ENCODE data around the gene EPHA4.

Gene EPHA4

DNA sequence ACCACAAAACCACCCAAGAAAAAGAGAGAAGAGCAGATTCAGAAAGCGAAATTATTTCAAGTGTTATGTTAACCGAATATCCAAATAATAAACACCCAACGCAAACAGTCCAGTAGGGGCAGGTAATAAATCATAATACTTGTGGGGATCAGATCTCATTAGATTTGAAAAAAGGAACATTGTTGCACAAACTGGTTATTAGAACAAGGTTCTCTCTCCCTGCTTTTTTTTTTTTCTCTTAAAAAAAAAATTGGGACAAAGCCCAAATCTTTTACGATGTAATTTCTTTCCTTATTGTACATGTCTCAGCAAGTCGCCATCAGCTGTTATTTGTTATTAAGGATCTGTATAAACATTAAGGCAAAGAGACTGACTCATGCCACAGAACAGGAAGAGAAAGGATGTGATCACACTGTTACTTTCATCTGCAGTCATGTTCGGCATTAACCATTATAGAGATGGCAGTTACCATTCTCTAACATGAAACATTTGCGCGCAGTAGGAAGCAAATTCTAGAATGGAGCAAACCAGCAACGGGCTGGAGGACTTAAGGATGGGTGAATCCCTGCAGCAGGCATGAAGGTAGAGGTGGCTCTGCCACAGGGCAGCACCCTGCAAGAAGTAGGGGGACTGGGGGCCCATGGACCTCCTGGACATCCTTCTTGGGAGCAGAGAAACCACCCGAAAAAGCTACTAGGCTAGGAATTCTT lies 42.0 kb downstream of the EPHA4 start:
- no peaks in the 10 kb centered on the region for H3K36me3 ChIP-seq (ENCODE audit: control insufficient read depth, insufficient read depth, low read length)
- H3K4me1 ChIP-seq (ENCODE audit: control insufficient read depth, insufficient read depth, low read length) = peaks cover 52% of the 10 kb centered on the region
- H3K9me3 ChIP-seq (ENCODE audit: control insufficient read depth, low read length) = no peaks in the 10 kb centered on the region
- no peaks in the 10 kb centered on the region for H3K27me3 ChIP-seq (ENCODE audit: control insufficient read depth, insufficient read depth, low read length)
- H3K4me3 ChIP-seq (ENCODE audit: low read length) = no peak overlapping the region
- H3K9ac ChIP-seq (ENCODE audit: low read length) = no peak overlapping the region

DNA sequence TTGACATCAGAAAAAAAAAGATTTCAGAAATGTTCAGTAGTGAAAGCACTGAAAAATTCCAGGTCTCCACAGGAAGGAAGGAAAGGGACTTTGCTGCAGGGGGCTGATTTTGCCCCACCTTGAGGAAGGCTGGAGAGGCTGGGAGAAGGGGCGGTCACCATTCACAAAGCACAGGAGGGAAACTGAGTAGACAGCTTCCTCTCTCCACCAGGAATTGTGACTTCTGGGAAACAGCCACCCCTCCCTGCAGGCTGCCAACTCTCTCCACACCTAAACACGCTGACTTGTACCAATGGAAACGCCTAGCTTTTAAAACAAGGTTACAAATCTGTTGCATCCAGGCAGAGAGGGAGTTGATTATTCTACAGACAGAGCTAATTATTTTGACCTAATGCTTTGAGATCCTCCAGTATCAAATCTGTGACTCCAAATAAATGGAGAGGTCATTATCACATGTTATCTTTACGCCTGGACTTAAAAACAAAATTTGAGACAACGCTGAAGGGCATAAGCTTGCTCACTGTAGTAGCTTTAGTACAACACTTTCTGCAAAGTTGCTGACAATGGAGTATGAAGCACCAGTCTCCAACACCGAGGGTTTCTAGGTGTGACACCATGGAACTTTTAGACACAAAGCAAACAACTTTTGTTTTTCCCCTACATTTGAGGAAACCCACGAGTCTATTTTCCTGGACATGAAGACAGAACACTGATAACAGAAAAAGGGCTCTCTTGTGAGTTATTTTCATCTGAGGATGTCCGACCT lies 42.7 kb downstream of the EPHA4 start:
- Histone ChIP-seq H3K4me1 (ENCODE audit: control insufficient read depth, insufficient read depth, low read length) (peaks cover 52% of the 10 kb centered on the region), H3K4me3 (ENCODE audit: low read length) (no peak overlapping the region), H3K27me3 (ENCODE audit: control insufficient read depth, insufficient read depth, low read length) (no peaks in the 10 kb centered on the region), H3K9ac (ENCODE audit: low read length) (no peak overlapping the region), H3K9me3 (ENCODE audit: control insufficient read depth, low read length) (no peaks in the 10 kb centered on the region), H3K36me3 (ENCODE audit: control insufficient read depth, insufficient read depth, low read length) (no peaks in the 10 kb centered on the region)

DNA sequence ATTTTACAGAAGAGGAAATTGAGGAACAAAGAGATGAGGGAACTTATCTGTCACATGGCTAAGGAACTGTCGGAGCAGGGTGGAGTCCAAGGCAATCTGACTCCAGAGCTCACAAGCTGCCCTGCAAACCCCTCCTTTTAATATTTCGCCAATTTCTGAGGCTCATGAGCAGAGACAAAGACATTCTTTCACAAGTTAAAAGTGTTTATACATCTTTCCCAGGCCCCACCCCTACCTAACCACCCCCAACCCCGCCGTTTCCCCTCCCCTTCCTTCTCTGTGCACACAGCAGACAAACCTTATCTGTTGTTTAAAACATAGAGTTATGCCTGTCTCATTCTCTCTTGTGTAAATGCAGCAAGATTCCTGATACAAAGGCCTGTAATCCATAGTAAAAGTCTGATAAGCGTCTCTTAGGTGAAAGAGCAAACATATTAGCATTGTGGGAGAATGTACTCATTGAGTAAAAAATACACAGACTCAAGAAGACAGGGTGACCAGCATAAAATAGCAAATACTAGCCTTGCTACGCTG lies 44.3 kb downstream of the EPHA4 start:
- Histone ChIP-seq H3K9me3 (ENCODE audit: control insufficient read depth, low read length) (no peaks in the 10 kb centered on the region), H3K36me3 (ENCODE audit: control insufficient read depth, insufficient read depth, low read length) (no peaks in the 10 kb centered on the region), H3K4me1 (ENCODE audit: control insufficient read depth, insufficient read depth, low read length) (peaks cover 41% of the 10 kb centered on the region), H3K9ac (ENCODE audit: low read length) (no peak overlapping the region), H3K4me3 (ENCODE audit: low read length) (no peak overlapping the region), H3K27me3 (ENCODE audit: control insufficient read depth, insufficient read depth, low read length) (no peaks in the 10 kb centered on the region)

DNA sequence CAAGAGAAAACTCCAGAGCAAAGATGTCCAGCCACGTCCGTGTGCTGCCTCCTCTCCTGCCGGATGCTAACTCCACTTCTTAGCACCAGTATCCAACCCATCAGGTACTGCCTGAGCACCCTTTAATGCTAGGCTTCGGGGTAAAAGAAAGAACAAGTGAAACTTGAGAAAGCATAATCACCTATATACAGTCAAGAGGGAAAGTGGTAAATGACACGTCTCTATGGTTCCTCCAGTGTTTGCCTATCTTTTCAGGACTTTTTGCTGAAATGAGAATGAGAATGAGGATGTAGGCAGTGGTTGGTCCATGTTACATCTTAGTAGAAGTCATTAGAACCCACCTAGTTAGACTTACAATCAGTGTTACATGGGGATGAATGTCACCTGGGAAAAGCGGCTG lies 47.9 kb downstream of the EPHA4 start:
- H3K9ac ChIP-seq (ENCODE audit: low read length) = no peak overlapping the region
- peaks cover 32% of the 10 kb centered on the region for H3K4me1 ChIP-seq (ENCODE audit: control insufficient read depth, insufficient read depth, low read length)
- H3K4me3 ChIP-seq (ENCODE audit: low read length) = no peak overlapping the region
- no peaks in the 10 kb centered on the region for H3K36me3 ChIP-seq (ENCODE audit: control insufficient read depth, insufficient read depth, low read length)
- no peaks in the 10 kb centered on the region for H3K9me3 ChIP-seq (ENCODE audit: control insufficient read depth, low read length)
- no peaks in the 10 kb centered on the region for H3K27me3 ChIP-seq (ENCODE audit: control insufficient read depth, insufficient read depth, low read length)

DNA sequence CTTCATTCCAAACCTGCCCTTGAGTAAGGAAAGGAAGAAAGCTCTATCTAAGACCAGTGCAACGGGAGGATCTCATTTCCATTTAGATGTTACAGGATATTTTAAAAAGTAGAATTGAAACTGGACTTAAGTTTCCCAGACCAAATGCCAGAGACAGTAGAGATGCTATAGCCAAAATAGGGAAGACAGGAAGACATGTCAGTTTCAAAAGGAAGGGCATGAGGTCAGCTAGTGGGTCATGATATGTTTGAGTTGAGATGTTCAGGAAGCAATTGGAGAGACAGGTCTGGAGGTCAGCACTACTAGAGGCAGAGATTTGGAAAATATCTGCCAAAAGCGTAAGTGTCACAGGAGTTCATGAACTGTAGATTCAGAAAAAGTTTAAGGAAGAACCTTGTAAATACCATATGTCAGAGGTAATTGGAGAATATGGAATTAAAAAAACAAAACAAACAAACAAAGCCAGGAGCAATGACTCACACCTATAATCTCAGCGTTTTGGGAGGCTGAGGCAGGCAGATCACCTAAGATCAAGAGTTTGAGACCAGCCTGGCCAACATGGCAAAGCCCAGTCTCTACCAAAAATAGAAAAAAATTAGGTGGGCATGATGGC lies 50.8 kb downstream of the EPHA4 start:
- no peaks in the 10 kb centered on the region for H3K9me3 ChIP-seq (ENCODE audit: control insufficient read depth, low read length)
- no peaks in the 10 kb centered on the region for H3K27me3 ChIP-seq (ENCODE audit: control insufficient read depth, insufficient read depth, low read length)
- H3K4me1 ChIP-seq (ENCODE audit: control insufficient read depth, insufficient read depth, low read length) = peaks cover 33% of the 10 kb centered on the region
- H3K4me3 ChIP-seq (ENCODE audit: low read length) = no peak overlapping the region
- H3K36me3 ChIP-seq (ENCODE audit: control insufficient read depth, insufficient read depth, low read length) = no peaks in the 10 kb centered on the region
- H3K9ac ChIP-seq (ENCODE audit: low read length) = no peak overlapping the region

DNA sequence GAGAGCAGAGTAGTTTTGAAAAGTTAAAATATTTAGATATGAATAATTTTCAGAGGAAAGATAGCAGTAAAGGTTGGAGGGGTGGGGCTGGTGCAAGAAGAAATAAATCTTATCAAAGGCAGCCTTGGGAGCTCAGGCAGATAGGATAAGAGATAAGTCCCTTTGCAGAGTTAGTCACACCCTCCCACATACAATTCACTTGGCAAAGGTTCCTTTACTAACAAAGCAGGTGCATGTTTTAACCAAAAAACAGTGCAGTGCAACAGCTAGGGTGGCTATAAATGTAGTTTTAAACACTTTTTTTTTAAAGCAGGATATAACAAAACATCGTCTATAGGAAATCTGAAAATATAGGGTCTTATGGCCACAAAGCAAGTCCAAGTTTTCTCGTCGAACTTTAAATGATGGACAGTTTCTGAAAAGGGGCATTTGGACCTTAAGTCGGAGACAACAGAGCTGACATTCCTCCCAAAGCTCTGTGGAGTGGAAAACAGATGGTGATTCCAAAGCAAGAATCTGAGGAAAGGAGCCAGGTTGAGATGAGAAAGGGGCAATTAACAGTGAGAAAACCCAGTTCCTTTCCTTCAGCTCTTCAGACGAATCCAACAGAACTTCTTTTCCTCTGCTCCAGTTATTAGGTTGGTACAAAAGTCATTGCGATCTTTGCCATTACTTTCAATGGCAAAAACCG lies 53.0 kb downstream of the EPHA4 start:
- H3K4me3 ChIP-seq (ENCODE audit: low read length) = no peak overlapping the region
- H3K4me1 ChIP-seq (ENCODE audit: control insufficient read depth, insufficient read depth, low read length) = peaks cover 33% of the 10 kb centered on the region
- no peaks in the 10 kb centered on the region for H3K9me3 ChIP-seq (ENCODE audit: control insufficient read depth, low read length)
- no peaks in the 10 kb centered on the region for H3K27me3 ChIP-seq (ENCODE audit: control insufficient read depth, insufficient read depth, low read length)
- no peak overlapping the region for H3K9ac ChIP-seq (ENCODE audit: low read length)
- no peaks in the 10 kb centered on the region for H3K36me3 ChIP-seq (ENCODE audit: control insufficient read depth, insufficient read depth, low read length)

DNA sequence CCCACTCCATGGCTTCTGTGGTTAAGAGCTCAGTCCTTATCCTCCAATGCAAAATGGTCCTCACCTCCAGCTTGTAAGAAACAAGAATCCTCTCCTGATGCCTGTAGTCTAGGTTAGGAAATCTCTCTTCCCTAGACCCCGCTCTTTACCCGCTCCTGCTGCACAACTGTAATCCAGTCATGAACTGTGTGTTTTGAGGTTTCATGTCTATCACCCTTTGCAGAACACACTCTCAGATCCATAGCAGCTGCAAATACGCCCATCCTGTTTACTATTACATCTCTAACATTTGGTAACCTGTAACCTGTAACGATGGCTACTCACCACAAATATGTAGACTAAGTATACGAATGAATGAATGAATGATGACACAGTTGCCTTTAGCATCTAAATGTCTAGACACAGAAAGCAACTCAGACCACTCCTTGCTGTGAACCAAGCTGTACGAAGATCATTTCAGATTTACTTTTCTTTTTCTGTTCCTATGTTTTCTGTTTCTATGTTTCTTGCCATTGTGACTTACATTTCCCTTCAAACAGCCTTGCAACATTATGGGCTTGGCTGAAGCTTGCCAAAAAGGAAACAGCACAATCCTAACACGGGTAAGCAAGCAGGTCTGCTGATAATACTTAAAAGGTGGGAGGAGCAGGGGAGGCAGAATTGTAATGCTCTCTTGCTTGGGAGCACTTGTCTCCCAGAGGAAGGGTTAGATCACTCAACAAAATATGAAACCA lies 53.7 kb downstream of the EPHA4 start:
- Histone ChIP-seq H3K9ac (ENCODE audit: low read length) (no peak overlapping the region), H3K4me3 (ENCODE audit: low read length) (no peak overlapping the region), H3K36me3 (ENCODE audit: control insufficient read depth, insufficient read depth, low read length) (no peaks in the 10 kb centered on the region), H3K9me3 (ENCODE audit: control insufficient read depth, low read length) (no peaks in the 10 kb centered on the region), H3K4me1 (ENCODE audit: control insufficient read depth, insufficient read depth, low read length) (peaks cover 33% of the 10 kb centered on the region), H3K27me3 (ENCODE audit: control insufficient read depth, insufficient read depth, low read length) (no peaks in the 10 kb centered on the region)

DNA sequence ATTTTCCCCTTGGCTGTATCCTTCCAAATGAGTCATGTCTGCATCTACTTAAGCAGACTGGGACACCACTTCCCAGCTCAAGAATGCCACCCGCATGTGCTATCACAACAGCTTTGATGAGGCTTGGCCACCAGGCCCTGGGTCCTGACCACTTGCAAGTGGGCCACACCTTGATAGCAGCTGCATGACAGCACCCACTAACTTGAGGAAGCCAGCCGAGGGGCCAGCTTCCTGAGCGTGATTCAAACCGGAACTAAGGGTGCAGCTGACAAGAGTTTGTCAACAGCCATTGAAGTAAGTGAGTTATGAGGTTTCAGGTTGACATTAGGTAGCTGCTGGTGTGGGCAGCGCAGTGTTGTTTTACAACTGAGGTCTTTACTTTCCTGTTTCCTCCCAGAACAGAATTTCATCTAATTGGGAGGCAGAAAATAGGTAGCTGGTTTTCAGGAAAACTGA lies 54.4 kb downstream of the EPHA4 start:
- Histone ChIP-seq H3K9me3 (ENCODE audit: control insufficient read depth, low read length) (no peaks in the 10 kb centered on the region), H3K36me3 (ENCODE audit: control insufficient read depth, insufficient read depth, low read length) (no peaks in the 10 kb centered on the region), H3K27me3 (ENCODE audit: control insufficient read depth, insufficient read depth, low read length) (no peaks in the 10 kb centered on the region), H3K4me1 (ENCODE audit: control insufficient read depth, insufficient read depth, low read length) (peaks cover 33% of the 10 kb centered on the region), H3K4me3 (ENCODE audit: low read length) (no peak overlapping the region), H3K9ac (ENCODE audit: low read length) (no peak overlapping the region)

DNA sequence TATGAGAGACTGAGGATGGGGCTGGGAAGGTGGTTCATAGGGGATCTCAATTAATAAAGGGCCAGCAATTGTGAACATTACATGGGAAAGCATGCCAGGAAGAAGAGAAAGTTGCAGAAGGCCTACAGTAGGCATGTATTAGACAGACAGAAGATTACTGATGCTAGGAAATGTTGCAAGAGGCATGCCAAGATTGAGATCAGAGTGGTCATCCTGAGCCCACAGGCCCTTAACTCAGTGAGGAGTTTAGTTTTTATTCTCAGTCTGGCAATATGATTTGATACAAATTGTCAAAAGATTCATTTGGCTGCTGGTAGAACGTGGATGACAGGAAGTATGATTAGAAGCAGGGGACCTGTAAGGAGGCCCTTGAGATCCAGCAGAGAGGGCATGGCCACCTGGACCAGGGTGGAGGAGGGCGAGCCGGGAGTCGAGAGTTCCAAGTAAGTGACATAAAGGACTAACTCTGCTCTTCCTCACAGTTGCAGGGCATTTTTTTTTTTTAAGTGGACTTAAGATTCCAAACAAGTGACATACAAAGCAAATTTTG lies 54.9 kb downstream of the EPHA4 start:
- H3K4me1 ChIP-seq (ENCODE audit: control insufficient read depth, insufficient read depth, low read length) = peaks cover 33% of the 10 kb centered on the region
- no peaks in the 10 kb centered on the region for H3K9me3 ChIP-seq (ENCODE audit: control insufficient read depth, low read length)
- H3K27me3 ChIP-seq (ENCODE audit: control insufficient read depth, insufficient read depth, low read length) = no peaks in the 10 kb centered on the region
- no peak overlapping the region for H3K9ac ChIP-seq (ENCODE audit: low read length)
- H3K36me3 ChIP-seq (ENCODE audit: control insufficient read depth, insufficient read depth, low read length) = no peaks in the 10 kb centered on the region
- H3K4me3 ChIP-seq (ENCODE audit: low read length) = no peak overlapping the region

DNA sequence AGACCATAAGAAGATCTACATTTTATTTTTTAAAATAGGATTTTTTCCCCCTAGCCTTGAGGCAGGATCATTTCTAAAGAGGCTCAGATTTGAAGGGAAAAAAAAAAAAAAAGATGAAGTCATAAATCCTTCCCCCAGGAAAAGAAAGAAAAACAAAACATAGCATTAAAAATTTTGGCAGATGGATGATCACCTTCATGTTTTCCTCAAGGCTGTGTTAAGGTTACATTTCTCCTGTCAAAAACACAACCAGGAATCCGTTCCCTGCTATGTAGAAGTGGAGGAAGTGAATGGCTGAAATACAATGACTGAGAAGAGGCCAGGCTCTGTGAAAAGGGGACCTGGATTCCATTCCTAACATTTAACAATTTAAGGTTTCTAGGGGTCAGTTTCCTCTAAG lies 56.2 kb downstream of the EPHA4 start:
- peaks cover 33% of the 10 kb centered on the region for H3K4me1 ChIP-seq (ENCODE audit: control insufficient read depth, insufficient read depth, low read length)
- H3K9ac ChIP-seq (ENCODE audit: low read length) = no peak overlapping the region
- H3K36me3 ChIP-seq (ENCODE audit: control insufficient read depth, insufficient read depth, low read length) = no peaks in the 10 kb centered on the region
- no peaks in the 10 kb centered on the region for H3K27me3 ChIP-seq (ENCODE audit: control insufficient read depth, insufficient read depth, low read length)
- no peak overlapping the region for H3K4me3 ChIP-seq (ENCODE audit: low read length)
- H3K9me3 ChIP-seq (ENCODE audit: control insufficient read depth, low read length) = no peaks in the 10 kb centered on the region
